Measurements from ENCODE around the gene KLF13. TPM values are rescaled to one million over a fixed set of nuclear protein-coding genes. Genes with fewer than 3 reads are reported as not detected.

Gene KLF13
- total RNA-seq, 1 experiment from 2014 or later, result 60.1 TPM

DNA sequence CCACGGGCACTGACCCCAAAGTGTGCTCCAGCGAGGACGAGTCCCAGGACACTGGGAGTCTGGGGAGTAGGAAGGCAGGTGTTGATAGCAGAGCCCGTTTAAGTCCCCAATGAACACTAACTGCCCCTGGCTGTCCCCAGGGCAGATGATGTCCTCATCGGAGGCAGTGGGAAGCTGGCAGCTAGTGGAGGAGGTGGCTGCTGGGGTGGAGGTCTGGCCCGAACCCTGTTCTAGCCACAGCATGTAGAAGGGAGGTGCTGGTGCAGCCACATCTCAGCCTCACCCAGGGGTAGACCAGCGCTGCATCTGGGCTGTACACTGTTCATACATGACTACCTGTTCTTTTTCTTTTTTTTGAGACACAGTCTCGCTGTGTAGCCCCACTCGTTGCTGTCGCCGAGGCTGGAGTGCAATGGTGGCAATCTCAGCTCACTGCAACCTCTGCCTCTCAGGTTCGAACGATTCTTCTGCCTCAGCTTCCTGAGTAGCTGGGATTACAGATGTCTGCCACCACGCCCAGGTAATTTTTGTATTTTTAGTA is 51.8 kb downstream of the KLF13 start:
- Histone ChIP-seq H4K20me1 (ENCODE audit: insufficient read depth) (no peaks in the 10 kb centered on the region), H3K9ac (ENCODE audit: low read length) (no peak overlapping the region), H3K27me3 (ENCODE audit: insufficient read depth, low read length) (no peaks in the 10 kb centered on the region), H3K9me3 (ENCODE audit: control insufficient read depth in 1 of 2, insufficient read depth in 1 of 2, low read depth in 1 of 2, low read length in 2 of 2) (no peaks in the 10 kb centered on the region), H3K9me2 (ENCODE audit: insufficient read depth) (no peaks in the 10 kb centered on the region), H3K36me3 (ENCODE audit: control insufficient read depth in 1 of 2, insufficient read depth in 2 of 2, low read length in 2 of 2) (no peaks in the 10 kb centered on the region; a peak in 1 of 4 replicates), H3K27ac (ENCODE audit: low read depth, low read length) (no peak overlapping the region), H3K4me1 (ENCODE audit: control insufficient read depth in 1 of 2, insufficient read depth in 2 of 2, low read length in 2 of 2) (no peaks in the 10 kb centered on the region), H3K4me3 (replicated peaks in 1 of 2; ENCODE audit: low read depth in 1 of 2, low read length in 2 of 2) (no peak overlapping the region), H2AFZ (ENCODE audit: low read depth, low read length, poor library complexity, severe bottlenecking) (no peak overlapping the region), H3K79me2 (ENCODE audit: insufficient read depth, low read length) (no peaks in the 10 kb centered on the region), H3K4me2 (ENCODE audit: low read length) (no peak overlapping the region)
- no TSS peak for BruUV-seq (replicated peaks)
- RAD21 ChIA-PET (ENCODE audit: low non-redundant PET in 1 of 2, low total read pairs in 2 of 2, uncharacterized antibody in 2 of 2, unreplicated experiment in 2 of 2), result no interaction called here
- POLR2A ChIA-PET, result no interaction called here
- CTCF ChIA-PET, result no interaction called here
- DNase-seq (ENCODE audit: low read depth, low spot score), result no peak
- no peak for ATAC-seq
- TF ChIP-seq, protein P1, sequence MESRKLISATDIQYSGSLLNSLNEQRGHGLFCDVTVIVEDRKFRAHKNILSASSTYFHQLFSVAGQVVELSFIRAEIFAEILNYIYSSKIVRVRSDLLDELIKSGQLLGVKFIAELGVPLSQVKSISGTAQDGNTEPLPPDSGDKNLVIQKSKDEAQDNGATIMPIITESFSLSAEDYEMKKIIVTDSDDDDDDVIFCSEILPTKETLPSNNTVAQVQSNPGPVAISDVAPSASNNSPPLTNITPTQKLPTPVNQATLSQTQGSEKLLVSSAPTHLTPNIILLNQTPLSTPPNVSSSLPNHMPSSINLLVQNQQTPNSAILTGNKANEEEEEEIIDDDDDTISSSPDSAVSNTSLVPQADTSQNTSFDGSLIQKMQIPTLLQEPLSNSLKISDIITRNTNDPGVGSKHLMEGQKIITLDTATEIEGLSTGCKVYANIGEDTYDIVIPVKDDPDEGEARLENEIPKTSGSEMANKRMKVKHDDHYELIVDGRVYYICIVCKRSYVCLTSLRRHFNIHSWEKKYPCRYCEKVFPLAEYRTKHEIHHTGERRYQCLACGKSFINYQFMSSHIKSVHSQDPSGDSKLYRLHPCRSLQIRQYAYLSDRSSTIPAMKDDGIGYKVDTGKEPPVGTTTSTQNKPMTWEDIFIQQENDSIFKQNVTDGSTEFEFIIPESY (IDR thresholded peaks at IDR 0.05; ENCODE audit: extremely low read depth, insufficient replicate concordance, low read length), result no peak
- TF ChIP-seq, protein P2, sequence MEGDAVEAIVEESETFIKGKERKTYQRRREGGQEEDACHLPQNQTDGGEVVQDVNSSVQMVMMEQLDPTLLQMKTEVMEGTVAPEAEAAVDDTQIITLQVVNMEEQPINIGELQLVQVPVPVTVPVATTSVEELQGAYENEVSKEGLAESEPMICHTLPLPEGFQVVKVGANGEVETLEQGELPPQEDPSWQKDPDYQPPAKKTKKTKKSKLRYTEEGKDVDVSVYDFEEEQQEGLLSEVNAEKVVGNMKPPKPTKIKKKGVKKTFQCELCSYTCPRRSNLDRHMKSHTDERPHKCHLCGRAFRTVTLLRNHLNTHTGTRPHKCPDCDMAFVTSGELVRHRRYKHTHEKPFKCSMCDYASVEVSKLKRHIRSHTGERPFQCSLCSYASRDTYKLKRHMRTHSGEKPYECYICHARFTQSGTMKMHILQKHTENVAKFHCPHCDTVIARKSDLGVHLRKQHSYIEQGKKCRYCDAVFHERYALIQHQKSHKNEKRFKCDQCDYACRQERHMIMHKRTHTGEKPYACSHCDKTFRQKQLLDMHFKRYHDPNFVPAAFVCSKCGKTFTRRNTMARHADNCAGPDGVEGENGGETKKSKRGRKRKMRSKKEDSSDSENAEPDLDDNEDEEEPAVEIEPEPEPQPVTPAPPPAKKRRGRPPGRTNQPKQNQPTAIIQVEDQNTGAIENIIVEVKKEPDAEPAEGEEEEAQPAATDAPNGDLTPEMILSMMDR (IDR thresholded peaks at IDR 0.05 in 2 of 3, conservative IDR thresholded peaks at IDR 0.05 in 1 of 3; ENCODE audit: borderline replicate concordance in 1 of 3, insufficient read depth in 1 of 3, low read depth in 2 of 3, low read length in 2 of 3), result no peak
- TF ChIP-seq SP1 (IDR thresholded peaks at IDR 0.05; ENCODE audit: low read depth), result no peak
- no peak for TF ChIP-seq POLR2A (IDR thresholded peaks at IDR 0.05; ENCODE audit: borderline replicate concordance, extremely low read depth, insufficient read depth, insufficient read length)
- no peak for TF ChIP-seq TCF7L2 (IDR thresholded peaks at IDR 0.05; ENCODE audit: borderline replicate concordance, extremely low read depth, insufficient read depth, insufficient read length)
- TF ChIP-seq EZH2 (IDR thresholded peaks at IDR 0.05), result no peak
- TF ChIP-seq EZH2phosphoT487 (IDR thresholded peaks at IDR 0.05; ENCODE audit: borderline replicate concordance), result no peak
- no peak for TF ChIP-seq CBX3 (IDR thresholded peaks at IDR 0.05; ENCODE audit: low read depth)
- no peak for TF ChIP-seq CEBPB (IDR thresholded peaks at IDR 0.05; ENCODE audit: low read depth)
- TF ChIP-seq ZFX (IDR thresholded peaks at IDR 0.05), result no peak
- TF ChIP-seq, protein P3, sequence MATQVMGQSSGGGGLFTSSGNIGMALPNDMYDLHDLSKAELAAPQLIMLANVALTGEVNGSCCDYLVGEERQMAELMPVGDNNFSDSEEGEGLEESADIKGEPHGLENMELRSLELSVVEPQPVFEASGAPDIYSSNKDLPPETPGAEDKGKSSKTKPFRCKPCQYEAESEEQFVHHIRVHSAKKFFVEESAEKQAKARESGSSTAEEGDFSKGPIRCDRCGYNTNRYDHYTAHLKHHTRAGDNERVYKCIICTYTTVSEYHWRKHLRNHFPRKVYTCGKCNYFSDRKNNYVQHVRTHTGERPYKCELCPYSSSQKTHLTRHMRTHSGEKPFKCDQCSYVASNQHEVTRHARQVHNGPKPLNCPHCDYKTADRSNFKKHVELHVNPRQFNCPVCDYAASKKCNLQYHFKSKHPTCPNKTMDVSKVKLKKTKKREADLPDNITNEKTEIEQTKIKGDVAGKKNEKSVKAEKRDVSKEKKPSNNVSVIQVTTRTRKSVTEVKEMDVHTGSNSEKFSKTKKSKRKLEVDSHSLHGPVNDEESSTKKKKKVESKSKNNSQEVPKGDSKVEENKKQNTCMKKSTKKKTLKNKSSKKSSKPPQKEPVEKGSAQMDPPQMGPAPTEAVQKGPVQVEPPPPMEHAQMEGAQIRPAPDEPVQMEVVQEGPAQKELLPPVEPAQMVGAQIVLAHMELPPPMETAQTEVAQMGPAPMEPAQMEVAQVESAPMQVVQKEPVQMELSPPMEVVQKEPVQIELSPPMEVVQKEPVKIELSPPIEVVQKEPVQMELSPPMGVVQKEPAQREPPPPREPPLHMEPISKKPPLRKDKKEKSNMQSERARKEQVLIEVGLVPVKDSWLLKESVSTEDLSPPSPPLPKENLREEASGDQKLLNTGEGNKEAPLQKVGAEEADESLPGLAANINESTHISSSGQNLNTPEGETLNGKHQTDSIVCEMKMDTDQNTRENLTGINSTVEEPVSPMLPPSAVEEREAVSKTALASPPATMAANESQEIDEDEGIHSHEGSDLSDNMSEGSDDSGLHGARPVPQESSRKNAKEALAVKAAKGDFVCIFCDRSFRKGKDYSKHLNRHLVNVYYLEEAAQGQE (IDR thresholded peaks at IDR 0.05; ENCODE audit: low read depth), result no peak
- TF ChIP-seq, protein P4, sequence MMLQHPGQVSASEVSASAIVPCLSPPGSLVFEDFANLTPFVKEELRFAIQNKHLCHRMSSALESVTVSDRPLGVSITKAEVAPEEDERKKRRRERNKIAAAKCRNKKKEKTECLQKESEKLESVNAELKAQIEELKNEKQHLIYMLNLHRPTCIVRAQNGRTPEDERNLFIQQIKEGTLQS (IDR thresholded peaks at IDR 0.05), result no peak
- TF ChIP-seq ZNF274 (IDR thresholded peaks at IDR 0.05; ENCODE audit: low read depth, low read length), result no peak
- TF ChIP-seq, protein P5, sequence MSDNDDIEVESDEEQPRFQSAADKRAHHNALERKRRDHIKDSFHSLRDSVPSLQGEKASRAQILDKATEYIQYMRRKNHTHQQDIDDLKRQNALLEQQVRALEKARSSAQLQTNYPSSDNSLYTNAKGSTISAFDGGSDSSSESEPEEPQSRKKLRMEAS (IDR thresholded peaks at IDR 0.05), result no peak
- TF ChIP-seq JUND (IDR thresholded peaks at IDR 0.05), result no peak
- intact Hi-C loops (cut with micrococcal nuclease), result no loop called here

Measured in HCT116 (cell line).